Parathyroid adenoma (tissue), 2 donors: ENCODE measurements around the gene MYO16.
"Not testable (repeated sequence)": the region's sequence is repeated elsewhere in the genome, so short reads cannot be mapped to it uniquely, and the experiment has no call there.

Experiments used
- H2AFZ ChIP-seq: fragments of 300-600 bp; sonication (generic); one replicate; pipeline ENCODE4 v1.7.0; 2017; ENCODE audit warnings: antibody characterized with exemption, mild to moderate bottlenecking
- H3K27ac ChIP-seq: fragments of 300-600 bp; sonication (generic); one replicate; pipeline ENCODE4 v1.7.0; 2017
- H3K27me3 ChIP-seq: fragments of 300-600 bp; sonication (generic); one replicate; pipeline ENCODE4 v1.7.0; 2017; ENCODE audit warnings: low read length; ENCODE audit not compliant: control insufficient read depth, insufficient read depth
- H3K36me3 ChIP-seq: fragments of 300-600 bp; sonication (generic); one replicate; pipeline ENCODE4 v1.7.0; 2017; ENCODE audit warnings: low read length; ENCODE audit not compliant: control insufficient read depth, insufficient read depth
- H3K4me1 ChIP-seq: fragments of 300-600 bp; sonication (generic); one replicate; pipeline ENCODE4 v1.7.0; 2017; ENCODE audit warnings: control low read depth
- H3K4me2 ChIP-seq: fragments of 300-600 bp; sonication (generic); one replicate; pipeline ENCODE4 v1.7.0; 2017; ENCODE audit warnings: low read length
- H3K4me3 ChIP-seq: fragments of 300-600 bp; sonication (generic); one replicate; pipeline ENCODE4 v1.7.0; 2017; ENCODE audit warnings: low read depth, low read length
- H3K79me2 ChIP-seq: fragments of 300-600 bp; sonication (generic); one replicate; pipeline ENCODE4 v1.7.0; 2017; ENCODE audit warnings: control low read depth
- H3K9ac ChIP-seq: fragments of 300-600 bp; sonication (generic); one replicate; pipeline ENCODE4 v1.7.0; 2017; ENCODE audit warnings: mild to moderate bottlenecking
- H3K9me3 ChIP-seq: fragments of 300-600 bp; sonication (generic); one replicate; pipeline ENCODE4 v1.7.0; 2017; ENCODE audit warnings: low read length; ENCODE audit not compliant: control insufficient read depth
- TF ChIP-seq, protein P1 (sequence below): fragments of 300-600 bp; sonication (generic); IDR thresholded peaks from one replicate; pipeline ENCODE4 v1.7.0; 2017; ENCODE audit warnings: antibody characterized with exemption, mild to moderate bottlenecking
- donor health status: primary hyperparathyroidism.

MYO16 gene

GRCh38 chr13:108779308-108779707 is 149.9 kb downstream of the MYO16 start:
- no peak overlapping the region for H3K9ac ChIP-seq
- no peaks in the 10 kb centered on the region for H3K4me1 ChIP-seq
- no peak overlapping the region for H2AFZ ChIP-seq
- TF ChIP-seq, protein P1, sequence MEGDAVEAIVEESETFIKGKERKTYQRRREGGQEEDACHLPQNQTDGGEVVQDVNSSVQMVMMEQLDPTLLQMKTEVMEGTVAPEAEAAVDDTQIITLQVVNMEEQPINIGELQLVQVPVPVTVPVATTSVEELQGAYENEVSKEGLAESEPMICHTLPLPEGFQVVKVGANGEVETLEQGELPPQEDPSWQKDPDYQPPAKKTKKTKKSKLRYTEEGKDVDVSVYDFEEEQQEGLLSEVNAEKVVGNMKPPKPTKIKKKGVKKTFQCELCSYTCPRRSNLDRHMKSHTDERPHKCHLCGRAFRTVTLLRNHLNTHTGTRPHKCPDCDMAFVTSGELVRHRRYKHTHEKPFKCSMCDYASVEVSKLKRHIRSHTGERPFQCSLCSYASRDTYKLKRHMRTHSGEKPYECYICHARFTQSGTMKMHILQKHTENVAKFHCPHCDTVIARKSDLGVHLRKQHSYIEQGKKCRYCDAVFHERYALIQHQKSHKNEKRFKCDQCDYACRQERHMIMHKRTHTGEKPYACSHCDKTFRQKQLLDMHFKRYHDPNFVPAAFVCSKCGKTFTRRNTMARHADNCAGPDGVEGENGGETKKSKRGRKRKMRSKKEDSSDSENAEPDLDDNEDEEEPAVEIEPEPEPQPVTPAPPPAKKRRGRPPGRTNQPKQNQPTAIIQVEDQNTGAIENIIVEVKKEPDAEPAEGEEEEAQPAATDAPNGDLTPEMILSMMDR: no peak
- H3K4me3 ChIP-seq: no peak overlapping the region
- no peak overlapping the region for H3K27ac ChIP-seq
- H3K4me2 ChIP-seq: no peak overlapping the region
- no peaks in the 10 kb centered on the region for H3K79me2 ChIP-seq
- H3K9me3 ChIP-seq: no peaks in the 10 kb centered on the region
- H3K27me3 ChIP-seq: no peaks in the 10 kb centered on the region
- no peaks in the 10 kb centered on the region for H3K36me3 ChIP-seq

DNA sequence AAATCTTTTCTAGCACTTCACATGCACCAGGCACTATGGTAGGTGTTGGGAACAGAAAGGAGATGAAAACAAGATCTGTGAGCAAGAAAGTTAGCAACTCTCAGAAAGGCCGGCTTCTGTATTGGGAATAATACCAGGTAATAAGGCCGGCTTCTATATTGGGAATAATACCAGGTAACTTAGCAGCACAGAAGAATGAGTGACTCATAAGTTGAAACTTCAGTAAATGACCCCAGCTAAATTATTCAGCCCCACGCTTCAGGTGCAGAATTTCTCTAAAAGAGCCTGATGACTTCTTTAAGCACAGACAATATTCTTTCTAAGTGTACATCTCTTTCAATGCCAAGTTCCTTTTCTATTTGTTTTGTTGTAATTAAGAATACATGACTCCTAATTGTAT is 151.3 kb downstream of the MYO16 start:
- no peak overlapping the region for H3K27ac ChIP-seq
- TF ChIP-seq, protein P1: no peak

DNA sequence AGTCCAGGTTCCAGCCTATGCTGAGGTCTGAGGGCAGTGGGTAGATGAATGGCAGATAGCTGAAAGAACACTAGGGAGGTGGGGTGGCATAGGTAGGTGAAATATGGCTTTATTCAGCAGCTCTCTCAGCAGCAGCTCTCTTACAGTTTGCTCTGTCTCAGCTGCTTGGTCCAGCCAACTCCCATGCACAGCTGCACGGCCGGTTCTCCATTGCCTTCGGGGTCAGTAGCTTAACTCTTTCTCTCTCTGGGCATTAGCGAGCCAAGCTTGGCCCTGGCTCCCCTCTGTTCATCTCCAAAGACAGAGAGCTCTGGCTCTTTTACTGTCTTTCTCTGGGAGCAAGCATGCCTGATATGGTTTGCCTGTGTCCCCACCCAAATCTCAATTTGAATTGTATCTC is 151.9 kb downstream of the MYO16 start:
- TF ChIP-seq, protein P1: no peak
- H3K79me2 ChIP-seq: no peaks in the 10 kb centered on the region
- H3K9me3 ChIP-seq: no peaks in the 10 kb centered on the region

More for the DNA sequence above, 151.3 kb downstream of the MYO16 start:
- H2AFZ ChIP-seq: no peak overlapping the region
- no peaks in the 10 kb centered on the region for H3K27me3 ChIP-seq
- no peaks in the 10 kb centered on the region for H3K9me3 ChIP-seq
- no peak overlapping the region for H3K4me2 ChIP-seq
- H3K4me1 ChIP-seq: no peaks in the 10 kb centered on the region
- no peak overlapping the region for H3K4me3 ChIP-seq
- no peak overlapping the region for H3K9ac ChIP-seq
- H3K79me2 ChIP-seq: no peaks in the 10 kb centered on the region
- no peaks in the 10 kb centered on the region for H3K36me3 ChIP-seq

GRCh38 chr13:108782480-108782879 is 153.1 kb downstream of the MYO16 start:
- not testable (repeated sequence) for H3K9ac ChIP-seq, H3K36me3 ChIP-seq, H3K27me3 ChIP-seq, H2AFZ ChIP-seq, H3K4me3 ChIP-seq, H3K9me3 ChIP-seq, H3K4me2 ChIP-seq, H3K4me1 ChIP-seq, H3K79me2 ChIP-seq, H3K27ac ChIP-seq

More for the DNA sequence above, 151.9 kb downstream of the MYO16 start:
- Histone ChIP-seq H3K27me3 (no peaks in the 10 kb centered on the region), H3K4me3 (no peak overlapping the region), H3K4me1 (no peaks in the 10 kb centered on the region), H3K4me2 (no peak overlapping the region), H3K9ac (no peak overlapping the region), H3K27ac (no peak overlapping the region), H3K36me3 (no peaks in the 10 kb centered on the region), H2AFZ (no peak overlapping the region)

DNA sequence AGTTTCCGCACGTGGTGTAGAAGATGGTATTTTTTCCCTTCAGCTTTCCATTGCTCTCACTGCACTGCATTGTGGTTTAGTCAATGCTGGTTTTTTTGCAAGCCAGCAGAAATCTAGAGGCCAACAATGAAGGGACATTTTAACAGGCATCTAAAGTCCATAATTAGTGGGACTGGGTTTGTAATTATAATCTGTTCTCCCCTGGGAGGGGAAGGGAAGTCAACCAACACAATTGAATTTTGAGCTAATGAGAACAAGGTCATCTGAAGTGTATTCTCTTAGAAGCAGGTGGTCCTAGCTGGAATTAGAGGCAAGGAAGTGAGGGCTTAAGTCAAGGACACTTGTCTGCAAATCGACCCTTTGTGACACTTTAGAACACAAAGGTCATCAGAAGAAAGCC is 156.4 kb downstream of the MYO16 start:
- no peaks in the 10 kb centered on the region for H3K4me1 ChIP-seq
- TF ChIP-seq, protein P1: no peak
- H2AFZ ChIP-seq: no peak overlapping the region
- H3K4me2 ChIP-seq: no peak overlapping the region
- no peaks in the 10 kb centered on the region for H3K79me2 ChIP-seq
- H3K9me3 ChIP-seq: no peaks in the 10 kb centered on the region
- no peak overlapping the region for H3K27ac ChIP-seq
- no peak overlapping the region for H3K9ac ChIP-seq
- no peaks in the 10 kb centered on the region for H3K27me3 ChIP-seq
- no peaks in the 10 kb centered on the region for H3K36me3 ChIP-seq
- H3K4me3 ChIP-seq: no peak overlapping the region
